GM19463 (cell line): ENCODE results near the gene NUP160.
"Not testable (repeated sequence)": the region's sequence is repeated elsewhere in the genome, so short reads cannot be mapped to it uniquely, and the experiment has no call there.

Experiments
- ATAC-seq: cut with Tn5 transposase; IDR thresholded peaks from one replicate; pipeline ENCODE4 v1.9.1; 2021; ENCODE audit warnings: mild to moderate bottlenecking, moderate library complexity; ENCODE audit not compliant: unreplicated experiment

NUP160 gene

DNA sequence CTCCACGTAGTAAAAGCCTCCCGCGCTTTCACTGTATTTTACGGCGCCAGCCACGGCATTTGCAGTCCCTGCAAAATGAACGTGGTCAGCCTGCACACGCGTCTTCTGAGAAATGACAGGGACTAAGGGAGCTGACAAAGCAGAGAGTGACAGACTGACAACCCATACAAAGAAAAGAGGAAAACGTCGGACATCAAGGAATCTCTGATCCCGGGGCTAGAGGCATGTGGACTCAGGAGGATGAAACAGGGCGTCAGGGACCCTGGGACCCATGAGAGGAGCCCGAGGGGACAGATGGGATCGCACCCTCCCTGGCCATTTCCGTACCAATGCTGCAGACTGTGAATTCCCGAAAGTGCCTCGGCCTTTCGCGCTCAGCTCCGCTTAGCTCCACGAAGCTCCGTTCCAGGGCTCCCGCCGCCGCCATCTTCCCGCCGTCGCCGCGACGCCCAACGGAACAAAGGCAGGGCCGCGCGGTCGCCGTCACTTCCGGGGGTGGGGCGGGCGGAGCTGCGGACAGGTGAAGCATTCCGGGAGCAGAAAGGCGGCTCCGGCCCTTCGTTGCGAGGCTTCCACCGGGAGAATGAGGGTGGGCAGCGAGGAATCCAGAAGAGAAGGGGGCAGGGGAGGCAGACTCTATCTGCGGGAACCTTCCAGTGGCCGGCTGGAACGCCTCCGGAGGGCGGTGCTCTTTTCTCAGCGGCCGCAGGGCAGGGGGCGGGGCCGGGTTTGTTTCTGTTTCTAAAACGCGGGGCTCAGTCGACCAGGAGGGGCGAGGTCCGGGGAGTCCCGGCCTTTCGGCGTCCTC is at the start of gene NUP160:
Gene NUP160 (minus strand): TSS at position 459 of the 808 bp plus-strand sequence. CDS start 32 bp downstream, at position 427.
- ATAC-seq: peak; percentile 85

DNA sequence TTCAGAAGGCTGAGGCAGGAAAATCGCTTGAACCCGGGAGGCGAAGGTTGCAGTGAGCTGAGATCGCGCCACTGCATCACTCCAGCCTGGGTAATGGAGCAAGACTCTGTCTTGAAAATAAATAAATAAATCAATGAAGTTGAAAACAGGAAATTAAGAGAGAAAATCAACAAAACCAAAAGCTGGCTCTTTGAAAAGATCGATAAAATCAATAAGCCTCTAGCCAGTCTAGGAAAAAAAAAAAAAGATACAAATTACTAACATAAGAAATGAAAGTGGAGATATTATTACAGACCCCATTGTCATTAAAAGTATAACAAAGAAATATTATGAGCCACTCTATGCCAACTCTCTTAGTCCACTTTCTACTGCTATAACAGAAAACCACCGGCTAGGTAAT is 48.0 kb upstream of the NUP160 start:
- no peak for ATAC-seq

DNA sequence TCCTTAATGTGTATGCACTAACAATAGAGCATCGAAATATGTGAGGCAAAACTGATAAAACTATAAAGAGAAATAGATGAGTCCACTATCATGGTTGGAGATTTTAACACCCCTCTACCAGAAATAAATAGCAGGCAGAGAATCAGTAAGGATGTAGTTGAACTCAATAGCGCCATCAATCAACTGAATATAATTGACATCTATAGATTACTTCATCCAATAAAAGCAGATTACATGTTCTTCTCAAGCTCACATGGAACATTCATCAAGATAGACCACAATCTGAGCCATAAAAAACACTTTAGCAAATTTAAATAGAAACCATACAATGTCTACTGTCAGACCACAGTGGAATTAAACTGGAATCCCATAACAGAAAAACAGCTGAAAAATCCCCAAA is 46.9 kb upstream of the NUP160 start:
- ATAC-seq: no peak

DNA sequence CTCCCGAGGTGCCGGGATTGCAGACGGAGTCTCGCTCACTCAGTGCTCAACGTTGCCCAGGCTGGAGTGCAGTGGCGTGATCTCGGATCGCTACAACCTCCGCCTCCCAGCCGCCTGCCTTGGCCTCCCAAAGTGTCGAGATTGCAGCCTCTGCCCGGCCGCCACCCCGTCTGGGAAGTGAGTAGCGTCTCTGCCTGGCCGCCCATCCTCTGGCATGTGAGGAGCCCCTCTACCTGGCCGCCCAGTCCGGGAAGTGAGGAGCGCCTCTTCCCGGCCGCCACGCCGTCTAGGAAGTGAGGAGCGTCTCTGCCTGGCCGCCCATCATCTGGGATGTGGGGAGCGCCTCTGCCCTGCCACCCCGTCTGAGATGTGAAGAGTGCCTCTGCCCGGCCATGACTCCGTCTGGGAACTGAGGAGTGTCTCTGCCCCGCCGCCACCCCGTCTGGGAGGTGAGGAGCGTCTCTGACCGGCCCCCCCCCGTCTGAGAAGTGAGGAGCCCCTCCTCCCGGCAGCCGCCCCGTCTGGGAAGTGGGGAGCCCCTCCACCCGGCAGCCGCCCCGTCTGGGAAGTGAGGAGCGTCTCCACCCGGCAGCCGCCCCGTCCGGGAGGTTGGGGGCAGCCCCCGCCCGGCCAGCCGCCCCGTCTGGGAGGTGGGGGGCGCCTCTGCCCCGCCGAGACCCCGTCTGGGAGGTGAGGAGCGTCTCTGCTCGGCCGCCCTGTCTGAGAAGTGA is 44.6 kb upstream of the NUP160 start:
- not testable (repeated sequence) for ATAC-seq

DNA sequence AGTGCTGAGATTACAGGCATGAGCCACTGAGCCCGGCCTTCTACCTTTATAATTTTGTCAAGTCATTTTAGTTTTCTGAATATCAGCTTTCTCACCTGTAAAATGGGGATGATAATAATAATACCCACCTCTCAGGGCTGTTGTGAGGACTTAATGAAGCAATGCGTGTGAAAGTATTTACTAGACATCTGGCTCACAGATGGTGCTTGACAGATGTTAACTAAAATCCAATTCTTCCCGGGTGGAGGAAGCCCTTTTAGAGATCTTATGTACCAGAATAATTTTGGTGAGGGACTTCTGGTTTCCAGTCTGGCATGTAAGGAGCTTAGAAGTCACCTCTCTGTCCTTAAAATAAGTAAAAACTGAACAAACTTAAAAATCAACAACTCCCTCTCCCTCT is 43.7 kb upstream of the NUP160 start:
- ATAC-seq: no peak

- ATAC-seq: no peak
Observed at GRCh38 chr11:47889714-47890441, 41.7 kb upstream of the NUP160 start.

GRCh38 chr11:47887910-47888569 is 39.9 kb upstream of the NUP160 start:
- no peak for ATAC-seq

DNA sequence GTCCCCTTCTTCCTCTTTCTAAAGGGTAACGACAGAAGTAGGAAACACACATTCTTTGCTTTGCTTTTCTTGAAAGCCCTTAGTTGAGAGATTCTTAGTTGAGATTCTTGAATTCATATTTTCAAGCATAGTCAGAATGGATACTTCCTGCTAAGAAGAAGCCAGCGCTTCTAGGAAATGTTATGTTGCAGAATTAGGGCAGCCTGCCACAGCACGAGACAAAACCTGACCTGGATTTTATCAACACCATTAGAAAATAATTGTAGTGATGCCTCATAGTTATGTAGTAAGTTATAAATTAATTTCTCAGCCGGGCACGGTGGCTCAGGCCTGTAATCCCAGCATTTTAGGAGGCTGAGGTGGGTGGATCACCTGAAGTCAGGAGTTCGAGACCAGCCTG is 37.9 kb upstream of the NUP160 start:
- no peak for ATAC-seq

GRCh38 chr11:47882437-47882836 is 34.3 kb upstream of the NUP160 start:
- not testable (repeated sequence) for ATAC-seq

GRCh38 chr11:47881145-47881544 is 33.0 kb upstream of the NUP160 start:
- ATAC-seq: no peak

DNA sequence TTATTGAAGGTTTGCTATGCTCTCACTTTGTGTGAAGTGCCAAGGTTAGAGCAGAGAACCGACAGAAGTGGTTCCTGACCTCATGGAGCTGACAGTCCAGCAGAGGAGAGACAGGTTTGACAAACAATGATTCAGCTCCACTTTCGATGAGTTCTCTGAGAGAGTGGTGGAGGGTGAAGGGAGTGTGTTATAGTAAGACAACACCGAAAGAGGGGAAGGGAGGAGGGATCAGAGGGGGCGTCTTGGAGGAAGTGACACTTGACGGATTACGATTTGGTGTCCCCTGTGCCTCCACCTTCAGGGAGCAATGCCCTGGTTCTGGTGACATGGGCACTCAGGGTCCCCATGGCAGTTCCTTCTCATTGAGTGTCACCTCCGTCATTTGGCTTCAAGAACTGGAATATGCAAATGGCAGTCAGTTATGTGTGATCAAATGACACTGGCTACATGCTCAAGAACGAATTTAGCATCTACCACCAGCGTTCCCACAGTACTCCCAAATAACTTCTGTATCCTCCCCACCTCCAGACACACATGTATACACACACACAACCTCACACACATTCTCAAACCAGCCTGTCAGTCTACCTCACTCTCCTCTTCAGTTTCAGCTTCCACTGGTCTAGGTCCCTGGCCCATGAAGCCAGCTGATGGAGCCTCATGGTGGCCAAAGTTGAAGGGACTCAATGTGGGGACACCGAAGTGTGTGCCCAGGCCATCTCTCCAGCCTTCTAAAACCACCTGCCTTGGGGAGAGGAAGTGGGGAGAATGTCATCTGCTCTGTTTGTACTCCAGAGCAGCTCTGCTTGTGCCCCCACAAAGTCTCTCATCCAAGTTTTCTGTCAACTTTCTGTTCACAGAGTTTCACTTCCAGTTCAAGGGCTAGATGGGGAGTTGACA is 31.4 kb upstream of the NUP160 start:
- ATAC-seq: peak; percentile 63

DNA sequence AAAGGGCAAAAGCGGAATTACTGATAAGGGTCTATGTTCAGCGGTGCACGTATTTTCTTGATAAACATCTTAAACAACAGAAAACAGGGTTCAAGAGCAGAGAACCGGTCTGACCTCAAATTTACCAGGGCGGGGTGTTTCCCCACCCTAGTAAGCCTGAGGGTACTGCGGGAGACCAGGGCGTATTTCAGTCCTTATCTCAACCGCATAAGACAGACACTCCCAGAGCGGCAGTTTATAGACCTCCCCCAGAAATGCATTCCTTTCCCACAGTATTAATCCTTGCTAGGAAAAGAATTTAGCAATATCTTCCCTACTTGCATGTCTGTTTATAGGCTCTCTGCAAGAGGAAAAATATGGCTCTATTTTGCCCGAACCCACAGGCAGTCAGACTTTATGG is 27.7 kb upstream of the NUP160 start:
- ATAC-seq: not testable (repeated sequence)

DNA sequence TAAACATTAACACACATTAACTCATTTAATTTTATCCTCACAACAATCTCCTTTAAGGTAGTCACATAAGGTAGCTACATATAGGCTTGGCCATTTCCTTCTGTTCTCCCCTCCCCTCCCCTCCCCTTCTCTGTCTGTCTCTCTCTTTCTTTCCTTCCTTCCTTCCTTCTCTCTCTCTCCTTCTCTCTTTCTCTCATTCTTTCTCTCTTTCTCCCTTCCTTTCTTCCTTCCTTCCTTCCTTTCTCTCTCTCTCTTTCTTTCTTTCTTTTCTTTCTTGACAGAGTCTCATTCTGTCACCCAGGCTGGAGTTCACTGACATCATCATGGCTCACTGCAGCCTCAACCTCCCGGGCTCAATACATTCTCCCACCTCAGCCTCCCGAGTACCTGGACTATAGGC is 22.3 kb upstream of the NUP160 start:
- no peak for ATAC-seq

DNA sequence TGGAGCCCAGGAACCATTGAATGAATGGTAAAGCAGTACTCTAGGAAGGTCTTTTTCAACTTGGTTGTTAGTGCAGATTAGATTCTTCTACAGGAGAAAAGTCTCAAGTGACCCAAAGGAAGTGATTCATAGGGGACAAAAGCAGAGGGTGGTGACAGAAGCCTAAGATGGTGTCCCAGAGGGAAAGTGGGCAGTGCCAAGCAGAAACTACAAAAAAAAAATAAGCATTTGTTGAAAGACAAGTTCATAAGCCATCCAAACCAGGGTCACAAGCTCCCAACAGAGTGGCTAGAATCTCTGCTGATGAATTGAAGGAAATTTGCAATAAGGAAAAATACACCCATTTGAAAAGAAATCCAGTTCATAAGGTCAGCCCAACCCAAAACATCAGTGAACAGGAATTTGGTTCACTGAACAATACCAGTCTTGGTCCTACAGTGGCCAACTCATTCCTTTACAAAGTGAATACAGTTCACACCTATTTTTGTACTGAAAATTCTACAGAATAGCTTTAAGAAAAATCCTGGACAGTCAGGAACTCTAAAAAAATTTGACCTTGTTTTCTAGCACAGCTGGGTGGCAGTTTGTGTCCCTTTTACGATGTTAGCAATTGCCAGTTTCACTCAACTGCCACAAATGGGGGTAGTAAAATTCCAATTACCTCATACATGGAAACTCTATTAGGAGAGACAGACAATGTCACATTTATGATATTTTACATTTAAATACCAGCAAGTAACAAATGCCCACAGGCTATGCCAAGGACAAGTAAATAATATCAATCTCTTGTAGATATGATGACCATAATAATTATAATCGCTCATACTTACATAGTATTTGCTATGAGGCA is 21.6 kb upstream of the NUP160 start:
- ATAC-seq: no peak

DNA sequence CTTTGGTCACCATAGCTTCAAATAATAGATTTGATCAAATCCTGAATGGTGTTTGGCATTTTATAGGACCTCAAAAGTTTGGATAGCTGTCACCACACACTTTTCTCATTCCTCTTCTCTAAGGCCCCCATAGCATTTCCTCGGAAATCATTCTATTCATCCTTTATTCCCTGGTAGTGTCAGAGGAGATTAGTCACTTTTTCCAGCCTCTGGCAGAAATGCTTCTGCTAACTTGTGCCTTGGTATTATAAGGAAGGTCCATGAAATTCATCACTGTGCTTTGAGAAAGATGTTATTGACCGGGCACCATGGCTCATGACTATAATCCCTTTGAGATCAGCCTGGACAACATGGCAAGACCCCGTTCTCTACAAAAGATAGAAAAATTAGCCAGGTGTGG is 19.7 kb upstream of the NUP160 start:
- ATAC-seq: no peak

DNA sequence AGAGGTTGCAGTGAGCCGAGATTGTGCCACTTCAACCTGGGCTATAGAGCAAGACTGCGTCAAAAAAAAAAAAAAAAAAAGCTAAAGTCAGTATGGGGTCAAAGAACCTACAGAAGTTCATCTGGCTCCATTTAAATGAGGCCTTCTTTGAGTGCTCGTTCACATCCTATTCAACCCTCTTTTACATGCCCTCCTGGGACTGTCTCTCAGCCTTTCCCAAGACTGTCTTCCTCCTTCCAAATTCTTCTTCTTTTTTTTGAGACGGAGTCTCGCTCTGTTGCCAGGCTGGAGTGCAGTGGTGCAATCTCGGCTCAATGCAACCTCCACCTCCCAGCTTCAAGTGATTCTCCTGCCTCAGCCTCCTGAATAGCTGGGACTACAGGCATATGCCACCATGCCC is 18.7 kb upstream of the NUP160 start:
- ATAC-seq: not testable (repeated sequence)

- no peak for ATAC-seq
Observed at GRCh38 chr11:47864901-47865300, 16.8 kb upstream of the NUP160 start.

- no peak for ATAC-seq
Observed at GRCh38 chr11:47863898-47864430, 15.8 kb upstream of the NUP160 start.
